H1 (cell line): ENCODE data around the gene ATXN3. TPM values are rescaled to one million over a fixed set of nuclear protein-coding genes. Genes with fewer than 3 reads are reported as not detected.

Experiments
- CTCF ChIA-PET: fragments of 300-600 bp; sonication (Branson Sonifier 250); formaldehyde crosslinking; loops from one replicate; lab custom pipeline; 2021; ENCODE audit not compliant: partially characterized antibody; lab: Charles Lee
- POLR2A ChIA-PET: fragments of 300-600 bp; sonication (Branson Sonifier 250); formaldehyde crosslinking; loops from one replicate; lab custom pipeline; 2021; ENCODE audit warnings: inconsistent platforms; ENCODE audit not compliant: partially characterized antibody; lab: Charles Lee
- DNase-seq, 2 experiments: peaks; one replicate each; pipeline versions ENCODE4 v3.0.0 to v3.0.0-alpha.2; 2010 to 2022; ENCODE audit warnings: low spot score in 2 of 2, low read depth in 1 of 2, mixed read lengths in 1 of 2
- FAIRE-seq: peaks from 2 replicates; lab custom pipeline; 2011; peaks lifted over from hg19 to GRCh38; lab: Jason Lieb, UNC
- H2AFZ ChIP-seq: 2 replicates; pipeline ENCODE4 v1.8.1; 2012; ENCODE audit warnings: low read length, inconsistent platforms
- H2AK5ac ChIP-seq: 2 replicates; pipeline ENCODE4 v1.6.1; 2013; ENCODE audit warnings: low read depth, low read length
- H2BK120ac ChIP-seq: replicated peaks from 2 replicates; pipeline ENCODE3; 2013; ENCODE audit warnings: low read depth, low read length, inconsistent platforms
- H2BK12ac ChIP-seq: 2 replicates; pipeline ENCODE4 v1.6.1; 2013; ENCODE audit warnings: low read depth, low read length
- H2BK15ac ChIP-seq: 2 replicates; pipeline ENCODE4 v1.6.1; 2013; ENCODE audit warnings: low read length
- H2BK20ac ChIP-seq: 2 replicates; pipeline ENCODE4 v1.6.1; 2013; ENCODE audit warnings: low read length
- H2BK5ac ChIP-seq: 2 replicates; pipeline ENCODE4 v1.6.1; 2013; ENCODE audit warnings: low read depth, low read length
- H3K14ac ChIP-seq: 2 replicates; pipeline ENCODE4 v1.6.1; 2013; ENCODE audit warnings: inconsistent platforms; ENCODE audit not compliant: insufficient read length
- H3K18ac ChIP-seq: 2 replicates; pipeline ENCODE4 v1.6.1; 2013; ENCODE audit warnings: low read length; ENCODE audit errors: extremely low read depth
- H3K23ac ChIP-seq: 2 replicates; pipeline ENCODE4 v1.6.1; 2013; ENCODE audit warnings: inconsistent platforms; ENCODE audit not compliant: insufficient read length
- H3K23me2 ChIP-seq: 2 replicates; pipeline ENCODE4 v1.6.1; 2013; ENCODE audit warnings: low read depth, low read length
- H3K27ac ChIP-seq: 2 replicates; pipeline ENCODE4 v1.6.1; 2011; ENCODE audit warnings: low read depth, low read length, inconsistent platforms
- H3K27me3 ChIP-seq, 4 experiments: replicated peaks in 1 of 4; 1 replicate in 1 of 4; 2 replicates in 3 of 4; pipeline versions ENCODE4 v1.6.1 to v1.8.1; 2011 to 2013; ENCODE audit warnings: low read length in 3 of 4, mild to moderate bottlenecking in 3 of 4, inconsistent platforms in 2 of 4, mixed read lengths in 2 of 4, moderate library complexity in 1 of 4; ENCODE audit not compliant: control insufficient read depth in 3 of 4, insufficient read depth in 3 of 4; ENCODE audit errors: extremely low read depth in 1 of 4
- H3K36me3 ChIP-seq, 4 experiments: 2 replicates each; pipeline versions ENCODE4 v1.6.1 to v1.8.1; 2011 to 2013; ENCODE audit warnings: mild to moderate bottlenecking in 4 of 4, low read length in 3 of 4, moderate library complexity in 2 of 4, control low read depth in 1 of 4, inconsistent platforms in 1 of 4; ENCODE audit not compliant: insufficient read depth in 4 of 4, control insufficient read depth in 2 of 4
- H3K4ac ChIP-seq: replicated peaks from 2 replicates; pipeline ENCODE3; 2013; ENCODE audit warnings: low read length, low read depth, mixed read lengths, inconsistent platforms; ENCODE audit not compliant: insufficient read length
- H3K4me1 ChIP-seq, 4 experiments: replicated peaks in 1 of 4; 1 replicate in 1 of 4; 2 replicates in 3 of 4; pipeline versions ENCODE4 v1.6.1 to v1.8.1; 2011 to 2013; ENCODE audit warnings: low read length in 3 of 4, inconsistent platforms in 2 of 4, mixed read lengths in 1 of 4; ENCODE audit not compliant: insufficient read depth in 4 of 4, control insufficient read depth in 3 of 4
- H3K4me2 ChIP-seq, 2 experiments: 2 replicates each; pipeline versions ENCODE4 v1.6.1 to v1.8.1; 2011 to 2013; ENCODE audit warnings: low read depth in 2 of 2, low read length in 2 of 2, control low read depth in 1 of 2, inconsistent platforms in 1 of 2, mild to moderate bottlenecking in 1 of 2; ENCODE audit not compliant: insufficient read depth in 1 of 2
- H3K4me3 ChIP-seq, 4 experiments: fragments of 200-600, 300-600 bp in 1 of 4; sonication (generic), shearing (Covaris generic), sonication (Bioruptor Twin) in 1 of 4; 2 replicates each; pipeline versions ENCODE4 v1.5.1 to v1.8.1; 2011 to 2016; ENCODE audit warnings: low read length in 4 of 4, low read depth in 3 of 4, control low read depth in 2 of 4, inconsistent platforms in 2 of 4, mild to moderate bottlenecking in 2 of 4, mixed read lengths in 1 of 4, moderate library complexity in 1 of 4; ENCODE audit not compliant: insufficient read depth in 2 of 4; ENCODE audit errors: extremely low read depth in 1 of 4
- H3K56ac ChIP-seq: replicated peaks from 2 replicates; pipeline ENCODE3; 2013; ENCODE audit warnings: low read depth, mild to moderate bottlenecking, mixed read lengths, low read length, inconsistent platforms; ENCODE audit not compliant: insufficient read length
- H3K79me1 ChIP-seq: 2 replicates; pipeline ENCODE4 v1.6.1; 2013; ENCODE audit warnings: low read depth, low read length, control low read depth
- H3K79me2 ChIP-seq, 2 experiments: 2 replicates each; pipeline versions ENCODE4 v1.6.1 to v1.8.1; 2012 to 2013; ENCODE audit warnings: low read length in 2 of 2, mild to moderate bottlenecking in 2 of 2, inconsistent platforms in 1 of 2; ENCODE audit not compliant: insufficient read depth in 2 of 2, control insufficient read depth in 1 of 2
- H3K9ac ChIP-seq, 4 experiments: replicated peaks in 1 of 4; 1 replicate in 1 of 4; 2 replicates in 3 of 4; pipeline versions ENCODE4 v1.6.1 to v1.8.1; 2011 to 2013; ENCODE audit warnings: low read depth in 3 of 4, low read length in 3 of 4, control low read depth in 2 of 4, mild to moderate bottlenecking in 2 of 4, moderate library complexity in 2 of 4, inconsistent platforms in 1 of 4; ENCODE audit errors: extremely low read depth in 1 of 4
- H3K9me3 ChIP-seq, 2 experiments: 2 replicates each; pipeline versions ENCODE4 v1.6.1 to v1.8.1; 2012 to 2013; ENCODE audit warnings: mild to moderate bottlenecking in 2 of 2, moderate library complexity in 2 of 2, control low read depth in 1 of 2, inconsistent platforms in 1 of 2, low read depth in 1 of 2, low read length in 1 of 2, mixed read lengths in 1 of 2; ENCODE audit not compliant: insufficient read depth in 2 of 2
- H4K20me1 ChIP-seq, 2 experiments: replicated peaks in 1 of 2; 2 replicates each; pipeline versions ENCODE3 to v1.8.1; 2011 to 2013; ENCODE audit warnings: inconsistent platforms in 2 of 2, low read length in 2 of 2, mild to moderate bottlenecking in 1 of 2; ENCODE audit not compliant: insufficient read depth in 2 of 2, control insufficient read depth in 1 of 2
- H4K5ac ChIP-seq: 2 replicates; pipeline ENCODE4 v1.6.1; 2013; ENCODE audit warnings: low read length, low read depth, mixed read lengths, inconsistent platforms; ENCODE audit not compliant: insufficient read length
- H4K8ac ChIP-seq: 2 replicates; pipeline ENCODE4 v1.8.0; 2013; ENCODE audit warnings: mild to moderate bottlenecking, moderate library complexity, low read length, inconsistent platforms; ENCODE audit not compliant: insufficient read depth; ENCODE audit errors: extremely low read depth
- H4K91ac ChIP-seq: replicated peaks from 2 replicates; pipeline ENCODE3; 2013; ENCODE audit warnings: low read length, mixed read lengths, inconsistent platforms; ENCODE audit not compliant: insufficient read length
- BCL11A ChIP-seq, 2 experiments: IDR thresholded peaks; one replicate each; pipeline ENCODE4 v1.6.1; 2011; ENCODE audit warnings: low read depth in 2 of 2, low read length in 2 of 2, mild to moderate bottlenecking in 2 of 2
- CHD1 ChIP-seq: IDR thresholded peaks from 2 replicates; pipeline ENCODE4 v1.6.1; 2012; ENCODE audit warnings: low read depth, low read length, improper control_type of control experiment
- CREB1 ChIP-seq: IDR thresholded peaks from 2 replicates; pipeline ENCODE4 v1.6.1; 2012; ENCODE audit warnings: inconsistent platforms
- EGR1 ChIP-seq: IDR thresholded peaks from 2 replicates; pipeline ENCODE4 v1.6.1; 2011; ENCODE audit warnings: low read depth, low read length, borderline replicate concordance
- KDM4A ChIP-seq: IDR thresholded peaks from one replicate; pipeline ENCODE4 v1.7.1; 2012; ENCODE audit warnings: low read depth, mild to moderate bottlenecking, moderate library complexity, low read length, inconsistent platforms; ENCODE audit not compliant: severe bottlenecking
- MAFK ChIP-seq: IDR thresholded peaks from 2 replicates; pipeline ENCODE4 v1.6.1; 2012; ENCODE audit warnings: low read depth, mild to moderate bottlenecking, improper control_type of control experiment, low read length
- NANOG ChIP-seq: IDR thresholded peaks from 2 replicates; pipeline ENCODE4 v1.6.1; 2011; ENCODE audit warnings: low read length, low read depth, mild to moderate bottlenecking, inconsistent platforms; ENCODE audit not compliant: insufficient read depth, poor library complexity, severe bottlenecking
- NRF1 ChIP-seq: IDR thresholded peaks from 2 replicates; pipeline ENCODE4 v1.6.1; 2011; ENCODE audit warnings: mild to moderate bottlenecking, low read depth, low read length, improper control_type of control experiment
- POU5F1 ChIP-seq: IDR thresholded peaks from 2 replicates; pipeline ENCODE4 v1.6.1; 2011; ENCODE audit warnings: low read depth, mild to moderate bottlenecking, low read length, moderate library complexity
- RBBP5 ChIP-seq: IDR thresholded peaks from 2 replicates; pipeline ENCODE4 v1.7.1; 2012; ENCODE audit warnings: low read depth, mild to moderate bottlenecking, inconsistent platforms, low read length, moderate library complexity, borderline replicate concordance
- RXRA ChIP-seq: IDR thresholded peaks from 2 replicates; pipeline ENCODE4 v1.6.1; 2011; ENCODE audit warnings: low read depth, mild to moderate bottlenecking, low read length, moderate library complexity; ENCODE audit not compliant: insufficient read depth
- ZNF274 ChIP-seq: IDR thresholded peaks from 2 replicates; pipeline ENCODE4 v1.7.0; 2012; ENCODE audit warnings: low read length, borderline replicate concordance; ENCODE audit errors: extremely low read depth
- polyA plus RNA-seq, 7 experiments: library from polyadenylated mRNA; depleted of rRNA in 3 of 7; stranded (reverse) in 5 of 7; unstranded in 2 of 7; fragments of >200 nt in 5 of 7; fragments of 200-250 nt in 2 of 7; gene quantifications; 1 replicate in 5 of 7; 2 replicates in 1 of 7; 4 replicates in 1 of 7; pipeline versions ENCODE4 v1.2.1 to v1.2.3, GENCODE V29; 2011 to 2013; ENCODE audit warnings: missing spikeins in 2 of 7, mixed read lengths in 2 of 7
- total RNA-seq: library from RNA; stranded (reverse); fragmentation: NEBNext Ultra II Directional; extraction: Animal tissue kit (Norgen Biotek cat#: 25700); gene quantifications from 2 replicates; pipeline ENCODE4 v1.2.1, GENCODE V29; 2021
- TF ChIP-seq, protein P1 (sequence below): IDR thresholded peaks from 2 replicates; pipeline ENCODE4 v1.6.1; 2011; ENCODE audit warnings: low read length, improper control_type of control experiment

The ATXN3 gene
- total and polyA plus RNA-seq, 2 of the 8 experiments (the other 6 are each of a cell fraction or from before 2014, with no cell fraction given): 8.8 to 37.2 TPM

GRCh38 chr14:92014040-92014439 lies 92.3 kb downstream of the ATXN3 start:
- FAIRE-seq: no peak
- H3K18ac ChIP-seq: no peak overlapping the region

More at GRCh38 chr14:92014040-92014439, 92.3 kb downstream of the ATXN3 start:
- H3K4me2 ChIP-seq: no peak overlapping the region
- DNase-seq: no peak
- no peaks in the 10 kb centered on the region for H3K23me2 ChIP-seq
- ChIA-PET CTCF (interaction anchor here (1.4 kb wide), 1 partner anchor 17 kb away, joined by 4 read pairs; no protein-coding TSS in a partner anchor), POLR2A (interaction anchor here (0.6 kb wide), 1 partner anchor 22 kb away, joined by 3 read pairs; no protein-coding TSS in a partner anchor)
- H2BK12ac ChIP-seq: no peak overlapping the region
- H3K9ac ChIP-seq: no peak overlapping the region
- no peak overlapping the region for H3K14ac ChIP-seq
- H3K79me2 ChIP-seq: no peaks in the 10 kb centered on the region
- no peak overlapping the region for H2AFZ ChIP-seq
- no peak overlapping the region for H3K27ac ChIP-seq
- no peak overlapping the region for H2BK15ac ChIP-seq
- H4K5ac ChIP-seq: no peak overlapping the region
- TF ChIP-seq NRF1 (no peak), BCL11A (IDR thresholded peaks at IDR 0.05; ENCODE audit: low read depth in 2 of 2, low read length in 2 of 2) (no peak), POU5F1 (no peak), CREB1 (no peak), CHD1 (no peak), RXRA (no peak), MAFK (no peak), EGR1 (no peak), KDM4A (no peak), ZNF274 (no peak), RBBP5 (no peak), NANOG (no peak)
- TF ChIP-seq, protein P1, sequence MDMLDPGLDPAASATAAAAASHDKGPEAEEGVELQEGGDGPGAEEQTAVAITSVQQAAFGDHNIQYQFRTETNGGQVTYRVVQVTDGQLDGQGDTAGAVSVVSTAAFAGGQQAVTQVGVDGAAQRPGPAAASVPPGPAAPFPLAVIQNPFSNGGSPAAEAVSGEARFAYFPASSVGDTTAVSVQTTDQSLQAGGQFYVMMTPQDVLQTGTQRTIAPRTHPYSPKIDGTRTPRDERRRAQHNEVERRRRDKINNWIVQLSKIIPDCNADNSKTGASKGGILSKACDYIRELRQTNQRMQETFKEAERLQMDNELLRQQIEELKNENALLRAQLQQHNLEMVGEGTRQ: no peak
- H3K23ac ChIP-seq: no peak overlapping the region
- H3K4me1 ChIP-seq: no peaks in the 10 kb centered on the region
- no peak overlapping the region for H3K4ac ChIP-seq
- no peaks in the 10 kb centered on the region for H3K9me3 ChIP-seq
- H3K27me3 ChIP-seq: no peaks in the 10 kb centered on the region
- no peak overlapping the region for H2BK120ac ChIP-seq
- no peak overlapping the region for H2BK5ac ChIP-seq
- peaks cover 4 to 38% (median 15%) of the 10 kb centered on the region in 4 experiments; a peak in 6 of 8 replicates for H3K36me3 ChIP-seq
- no peak overlapping the region for H4K8ac ChIP-seq
- H4K91ac ChIP-seq: no peak overlapping the region
- no peak overlapping the region for H3K56ac ChIP-seq
- no peak overlapping the region for H2BK20ac ChIP-seq
- H3K79me1 ChIP-seq: no peaks in the 10 kb centered on the region
- H4K20me1 ChIP-seq: peaks cover 0 to 5% of the 10 kb centered on the region in 2 experiments
- H3K4me3 ChIP-seq: no peak overlapping the region
- no peak overlapping the region for H2AK5ac ChIP-seq
